Heart left ventricle (tissue), 16 donors: ENCODE data around the gene NBPF20. TPM values are rescaled to one million over a fixed set of nuclear protein-coding genes. Genes with fewer than 3 reads are reported as not detected.
A peak's percentile ranks its signal among the peaks of the same experiment; 100 is the strongest.
"Not testable (repeated sequence)": the region's sequence is repeated elsewhere in the genome, so short reads cannot be mapped to it uniquely, and the experiment has no call there.

Source experiments
- ATAC-seq, 4 donors: fragments of 200-7000 bp; cut with Tn5 transposase; one replicate each; pipeline ENCODE4 v1.9.1; 2020 to 2022; ENCODE audit warnings: moderate library complexity in 4 of 4, mild to moderate bottlenecking in 3 of 4, moderate number of reproducible peaks in 1 of 4
- DNase-seq, 5 donors: peaks; one replicate each; pipeline ENCODE4 v3.0.0-alpha.2; 2020
- H3K27ac ChIP-seq, 12 donors: fragments of 200-600 bp; sonication (generic) in 4 of 12; one replicate each; pipeline versions ENCODE4 v1.5.0 to v1.8.0; 2016 to 2022; ENCODE audit warnings: mild to moderate bottlenecking in 2 of 12
- H3K27me3 ChIP-seq, 9 donors: fragments of 200-600 bp; sonication (generic) in 2 of 9; one replicate each; pipeline versions ENCODE4 v1.5.1 to v1.8.0; 2016 to 2022; ENCODE audit warnings: mild to moderate bottlenecking in 3 of 9
- H3K36me3 ChIP-seq, 9 donors: fragments of 200-600 bp; sonication (generic) in 2 of 9; one replicate each; pipeline versions ENCODE4 v1.5.0 to v1.8.0; 2018 to 2022; ENCODE audit warnings: mild to moderate bottlenecking in 2 of 9
- H3K4me1 ChIP-seq, 12 donors: fragments of 200-600 bp; sonication (generic) in 4 of 12; one replicate each; pipeline versions ENCODE4 v1.5.0 to v1.8.0; 2016 to 2022; ENCODE audit warnings: mild to moderate bottlenecking in 3 of 12
- H3K4me3 ChIP-seq, 12 donors: fragments of 200-600 bp; sonication (generic) in 4 of 12; one replicate each; pipeline versions ENCODE4 v1.5.0 to v1.8.0; 2017 to 2022; ENCODE audit warnings: mild to moderate bottlenecking in 9 of 12, moderate library complexity in 4 of 12
- H3K9me3 ChIP-seq, 12 donors: fragments of 200-600 bp; sonication (generic) in 4 of 12; one replicate each; pipeline versions ENCODE4 v1.5.0 to v1.8.0; 2016 to 2022; ENCODE audit warnings: mild to moderate bottlenecking in 1 of 12
- whole genome bisulfite sequencing, 4 donors: extraction: QIAGEN DNeasy Blood & Tissue Kit in 2 of 4; methylation state at CpG; one replicate each; pipeline versions ENCODE4 v1.1.5 to v1.1.7; 2013 to 2018; 5-methylcytosine and 5-hydroxymethylcytosine counted together
- intact Hi-C, 10 donors: fragments of 100-400 bp; cut with DNase I; formaldehyde crosslinking; loops; one replicate each; pipeline versions ENCODE4 v1.11.1 to v1.14.2; 2022
- polyA plus RNA-seq, 2 donors: library from polyadenylated mRNA; stranded (reverse); fragments of 200-250 nt; gene quantifications; one replicate each; pipeline ENCODE4 v1.2.3, GENCODE V29; 2013
- total RNA-seq, 9 donors: library from RNA; depleted of rRNA in 2 of 9; stranded (reverse); fragments of >200 nt in 2 of 9; fragmentation: NEBNext Ultra II Directional in 3 of 9; extraction: Animal tissue kit (Norgen Biotek cat#: 25700) in 3 of 9; gene quantifications; one replicate each; pipeline versions ENCODE4 v1.1.0 to v1.2.4, GENCODE V29; 2016 to 2023
- donor health status: ischemic (EF 13 %, LVEDD 7.1; RV severe dilation, severe dysfunction).
- donor health status: healthy with polysubstance abuse.
- donor health status: DM: no; HTN: yes; CAD: no.
- donor health status: DM: no; HTN: no; CAD: no.
- donor health status: ischemic (EF 25% LVEDD 6.9; RV normal size, moderate dysfunction).
- donor health status: ischemic (EF 25% LVEDD 5.7; RV mildly dilated, moderate dysfunction).
- donor health status: healthy.
- donor health status: DM: yes; HTN: yes; CAD: no.
- donor health status: ischemic (EF 35%, LVEDD 5.7; RV mildly dilated, moderate dysfunction).
- donor health status: nonischemic (EF 11% LVEDD 7.7; RV severe dilation, severe dysfunction).
- donor health status: DM: yes; HTN: yes; CAD: no.
- donor health status: PGD.
- donor health status: ischemic (EF 29% LVEDD 5.4; RV normal size, mild dysfunction).
- donor health status: nonischemic (EF 23%, LVEDD 6.1; RV moderate dilation, normal function).

The NBPF20 gene
- total and polyA plus RNA-seq, 11 donors: 0.19 to 1.4 (median 0.65) TPM

GRCh38 chr1:145460684-145461083, 35.3 kb upstream of the NBPF20 start:
- intact Hi-C loops, ATAC-seq, H3K36me3 ChIP-seq, H3K4me1 ChIP-seq, H3K4me3 ChIP-seq, H3K27ac ChIP-seq, DNase-seq, H3K9me3 ChIP-seq: not testable (repeated sequence)
- 50 to 70% (median 59%) methylated on average over 6 to 10 of the region's 10 CpGs for WGBS, 4 donors
- peaks cover 0 to 24% (median 5%) of the 10 kb centered on the region in 9 donors for H3K27me3 ChIP-seq

DNA sequence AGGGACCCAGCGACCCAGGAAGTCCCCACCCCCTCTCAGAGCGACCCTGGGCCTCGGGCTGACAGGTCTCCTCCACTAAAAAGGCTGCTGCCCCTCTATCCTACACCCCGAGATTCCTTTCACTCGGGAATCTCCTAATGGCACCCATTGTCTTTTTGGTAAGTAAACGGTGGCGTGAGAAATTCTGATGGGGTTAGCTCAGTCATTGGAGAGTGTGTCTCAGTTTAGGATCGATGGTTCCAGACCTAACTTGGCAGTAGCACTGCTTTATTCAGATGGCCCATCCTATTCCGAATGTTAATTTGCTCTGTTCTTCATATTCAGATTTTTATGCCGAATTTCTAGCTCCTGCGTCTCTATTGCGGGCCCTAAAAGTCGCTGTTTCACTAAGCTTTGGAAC, 34.6 kb upstream of the NBPF20 start:
- Histone ChIP-seq H3K27me3 (peaks cover 0 to 27% (median 3%) of the 10 kb centered on the region in 9 donors), H3K4me3 (peak overlapping the region in 1 of 12 donors; percentile 14)
- H3K4me1 ChIP-seq, DNase-seq, intact Hi-C loops, H3K9me3 ChIP-seq, H3K36me3 ChIP-seq, H3K27ac ChIP-seq: not testable (repeated sequence)
- 1 to 8% (median 3%) methylated on average over 10 to 12 of the region's 13 CpGs for WGBS, 4 donors
- ATAC-seq: peak in 2 of 4 donors; percentile 22 to 29

GRCh38 chr1:145459591-145459990, 34.2 kb upstream of the NBPF20 start:
- ATAC-seq: peak; percentile 15 to 79 (median 64)
- H3K36me3 ChIP-seq, H3K27ac ChIP-seq, H3K4me3 ChIP-seq, DNase-seq, H3K4me1 ChIP-seq, intact Hi-C loops, H3K9me3 ChIP-seq: not testable (repeated sequence)
- no CpG with 5 or more reads among the region's 27 CpGs for WGBS, 4 donors
- peaks cover 0 to 27% (median 3%) of the 10 kb centered on the region in 9 donors for H3K27me3 ChIP-seq

GRCh38 chr1:145459063-145459462, 33.7 kb upstream of the NBPF20 start:
- 25 to 88% (median 56%) methylated on average over 1 of the region's 1 CpG for WGBS, 4 donors
- H3K4me1 ChIP-seq, intact Hi-C loops, DNase-seq, H3K4me3 ChIP-seq, H3K9me3 ChIP-seq, H3K36me3 ChIP-seq, ATAC-seq, H3K27ac ChIP-seq: not testable (repeated sequence)
- H3K27me3 ChIP-seq: peaks cover 0 to 27% (median 3%) of the 10 kb centered on the region in 9 donors

DNA sequence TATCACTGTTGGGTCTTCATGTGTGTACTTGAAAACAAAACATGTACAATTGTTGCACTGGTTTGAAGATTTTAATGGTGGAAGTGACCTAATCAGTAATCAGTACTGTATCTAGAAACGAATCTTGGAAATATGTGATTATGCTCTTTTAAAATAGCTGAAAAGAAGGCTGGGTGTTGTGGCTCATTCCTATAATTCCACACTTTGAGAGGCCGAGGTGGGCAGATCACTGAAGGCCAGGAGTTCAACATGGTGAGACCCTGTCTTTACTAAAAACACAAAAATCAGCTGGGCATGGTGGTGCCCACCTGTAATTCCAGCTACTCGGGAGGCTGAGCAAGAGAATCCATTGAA, 29.4 kb upstream of the NBPF20 start:
- DNase-seq, ATAC-seq, intact Hi-C loops, H3K4me3 ChIP-seq, H3K9me3 ChIP-seq, H3K27ac ChIP-seq, H3K36me3 ChIP-seq, H3K27me3 ChIP-seq, H3K4me1 ChIP-seq: not testable (repeated sequence)
- 52 to 75% (median 58%) methylated on average over 2 to 3 of the region's 3 CpGs for WGBS, 4 donors

DNA sequence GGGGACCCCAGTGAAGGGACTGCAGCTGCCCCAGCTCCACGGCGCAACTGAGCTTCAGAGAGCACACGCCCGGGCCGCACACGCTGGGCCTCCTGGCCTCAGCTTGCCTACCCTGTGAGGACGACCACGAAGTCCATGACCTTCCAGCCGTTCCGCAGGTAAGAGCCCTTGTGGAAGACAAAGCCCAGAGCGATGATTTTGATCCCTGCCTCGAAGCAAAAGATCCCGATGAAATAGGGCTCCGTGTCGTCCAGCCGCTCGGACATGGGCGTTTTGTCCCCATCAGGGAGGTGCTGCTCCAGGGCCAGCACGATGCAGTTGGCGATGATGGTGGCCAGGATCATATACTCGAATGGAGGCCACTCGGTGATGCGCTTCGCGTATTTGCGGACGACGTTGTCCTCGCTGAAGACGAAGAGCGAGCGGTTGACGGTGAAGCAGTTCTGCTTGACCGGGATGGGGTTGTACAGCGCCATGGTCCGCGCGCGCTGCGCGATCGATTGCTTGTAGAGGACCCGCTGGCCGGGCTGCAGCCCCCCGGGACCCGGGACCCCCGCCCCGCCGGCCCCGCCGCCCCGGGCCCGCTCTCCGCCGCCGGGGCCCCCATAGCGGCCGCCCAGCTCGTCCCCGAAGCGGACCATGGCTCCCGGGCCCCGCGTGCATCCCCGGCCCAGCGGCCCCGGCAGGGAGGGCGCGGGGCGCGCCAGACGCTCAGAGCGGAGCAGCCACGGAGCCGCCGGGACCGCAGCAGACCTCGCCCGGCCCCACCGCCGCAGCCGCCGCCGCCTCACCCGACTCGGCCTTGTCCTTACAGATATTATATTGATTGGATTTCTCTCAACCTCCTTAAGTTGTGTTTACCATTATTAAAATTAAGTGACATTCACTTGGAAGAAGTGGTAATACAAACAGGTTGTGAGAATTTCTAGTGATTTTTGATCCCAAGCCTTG, 28.7 kb upstream of the NBPF20 start:
- H3K36me3 ChIP-seq, H3K9me3 ChIP-seq, DNase-seq, intact Hi-C loops, H3K27ac ChIP-seq, H3K4me3 ChIP-seq, H3K27me3 ChIP-seq, ATAC-seq, H3K4me1 ChIP-seq: not testable (repeated sequence)
- WGBS, 4 donors: 14 to 18% (median 17%) methylated on average over 36 to 55 of the region's 86 CpGs

- WGBS, 4 donors: 40 to 51% (median 50%) methylated on average over 1 to 5 of the region's 8 CpGs; no CpG with 5 or more reads in 1 of the 4 donors
- intact Hi-C loops, H3K36me3 ChIP-seq, ATAC-seq, H3K4me3 ChIP-seq, H3K9me3 ChIP-seq, H3K27ac ChIP-seq, H3K27me3 ChIP-seq, H3K4me1 ChIP-seq, DNase-seq: not testable (repeated sequence)
Observed at GRCh38 chr1:145452506-145452905, 27.1 kb upstream of the NBPF20 start.

GRCh38 chr1:145451914-145452313, 26.5 kb upstream of the NBPF20 start:
- H3K27ac ChIP-seq, H3K27me3 ChIP-seq, DNase-seq, H3K9me3 ChIP-seq, intact Hi-C loops, H3K4me3 ChIP-seq, H3K4me1 ChIP-seq, H3K36me3 ChIP-seq: not testable (repeated sequence)
- WGBS, 4 donors: 0 to 8% (median 5%) methylated on average over 6 to 7 of the region's 8 CpGs
- peak in 3 of 4 donors; percentile 37 to 53 (median 52) for ATAC-seq

DNA sequence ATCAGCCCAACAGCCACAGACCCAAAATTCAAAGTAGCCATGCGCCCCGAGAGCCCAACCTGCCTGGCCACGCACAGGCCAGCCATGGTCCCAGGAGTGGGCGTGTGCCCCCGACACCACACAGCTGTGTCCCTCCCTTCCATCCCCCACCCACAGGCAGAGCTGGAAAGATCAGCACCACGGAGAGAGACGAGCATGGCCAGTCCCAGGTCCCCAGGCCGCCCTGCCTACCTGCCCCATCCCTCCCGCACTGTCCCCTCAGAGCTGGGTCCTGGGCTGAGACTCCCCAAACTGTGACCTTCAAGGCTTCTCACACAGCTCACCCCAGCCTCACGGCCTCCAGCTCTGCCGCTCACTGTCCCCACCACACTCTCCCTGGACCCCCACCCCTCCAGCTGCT, 19.8 kb upstream of the NBPF20 start:
- H3K9me3 ChIP-seq, H3K36me3 ChIP-seq, H3K27me3 ChIP-seq, H3K4me1 ChIP-seq, DNase-seq, H3K4me3 ChIP-seq, H3K27ac ChIP-seq, intact Hi-C loops: not testable (repeated sequence)
- WGBS, 4 donors: 22 to 67% (median 35%) methylated on average over 3 to 10 of the region's 11 CpGs
- peak in 1 of 4 donors; percentile 35 for ATAC-seq

GRCh38 chr1:145442340-145442739, 16.9 kb upstream of the NBPF20 start:
- H3K9me3 ChIP-seq, H3K27me3 ChIP-seq, H3K4me3 ChIP-seq, ATAC-seq, H3K36me3 ChIP-seq, DNase-seq, H3K27ac ChIP-seq, intact Hi-C loops, H3K4me1 ChIP-seq: not testable (repeated sequence)
- 78 to 82% (median 80%) methylated on average over 5 of the region's 5 CpGs for WGBS, 4 donors
